Measurements from ENCODE around the gene SIGMAR1.

DNA sequence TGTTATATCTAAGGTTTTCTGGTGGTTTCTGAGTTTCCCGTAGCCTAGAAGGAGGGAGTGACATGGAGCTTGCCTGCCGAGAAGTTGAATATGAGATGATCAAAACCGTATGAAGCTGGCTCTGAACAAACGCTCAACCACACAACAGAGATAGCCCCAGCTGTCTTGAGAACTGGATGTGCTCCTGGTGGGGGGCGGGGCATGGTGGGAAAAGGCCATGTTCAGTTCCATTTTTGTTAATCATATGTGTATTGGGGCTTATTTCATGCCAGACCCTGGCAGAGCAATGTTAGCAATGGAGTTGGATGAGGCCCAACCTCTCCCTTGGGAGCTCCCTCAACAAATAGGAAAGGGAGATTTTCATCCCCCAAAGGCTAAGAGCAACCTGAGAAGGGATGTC, 48.6 kb upstream of the SIGMAR1 start:
- TF ChIP-seq, protein P1, sequence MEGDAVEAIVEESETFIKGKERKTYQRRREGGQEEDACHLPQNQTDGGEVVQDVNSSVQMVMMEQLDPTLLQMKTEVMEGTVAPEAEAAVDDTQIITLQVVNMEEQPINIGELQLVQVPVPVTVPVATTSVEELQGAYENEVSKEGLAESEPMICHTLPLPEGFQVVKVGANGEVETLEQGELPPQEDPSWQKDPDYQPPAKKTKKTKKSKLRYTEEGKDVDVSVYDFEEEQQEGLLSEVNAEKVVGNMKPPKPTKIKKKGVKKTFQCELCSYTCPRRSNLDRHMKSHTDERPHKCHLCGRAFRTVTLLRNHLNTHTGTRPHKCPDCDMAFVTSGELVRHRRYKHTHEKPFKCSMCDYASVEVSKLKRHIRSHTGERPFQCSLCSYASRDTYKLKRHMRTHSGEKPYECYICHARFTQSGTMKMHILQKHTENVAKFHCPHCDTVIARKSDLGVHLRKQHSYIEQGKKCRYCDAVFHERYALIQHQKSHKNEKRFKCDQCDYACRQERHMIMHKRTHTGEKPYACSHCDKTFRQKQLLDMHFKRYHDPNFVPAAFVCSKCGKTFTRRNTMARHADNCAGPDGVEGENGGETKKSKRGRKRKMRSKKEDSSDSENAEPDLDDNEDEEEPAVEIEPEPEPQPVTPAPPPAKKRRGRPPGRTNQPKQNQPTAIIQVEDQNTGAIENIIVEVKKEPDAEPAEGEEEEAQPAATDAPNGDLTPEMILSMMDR (IDR thresholded peaks at IDR 0.05 in 4 of 5, conservative IDR thresholded peaks at IDR 0.05 in 1 of 5): no peak
- no peak for TF ChIP-seq POLR2A (IDR thresholded peaks at IDR 0.05)

All from gastrocnemius medialis (tissue), 4 donors.